A673 (cell line): Measurements from ENCODE around the gene NOL11. TPM values are rescaled to one million over a fixed set of nuclear protein-coding genes. Genes with fewer than 3 reads are reported as not detected.
A peak's percentile ranks its signal among the peaks of the same experiment; 100 is the strongest.

ENCODE experiments used
- Bru-seq: library from RNA; stranded (reverse); fragments of 400-500 nt; gene quantifications from one replicate; lab custom pipeline; 2021; lab: Mats Ljungman, UMichigan
- BruChase-seq, 2 experiments: library from RNA; stranded (reverse); fragments of 400-500 nt; gene quantifications; one replicate each; lab custom pipeline; 2021; lab: Mats Ljungman, UMichigan
- BruUV-seq: library from RNA; stranded (reverse); fragments of 400-500 nt; replicated peaks from 2 replicates; lab custom pipeline; 2021; lab: Mats Ljungman, UMichigan
- CTCF ChIA-PET: fragments of 300-600 bp; sonication (Branson Sonifier 250); formaldehyde crosslinking; loops from one replicate; lab custom pipeline; 2022; ENCODE audit warnings: antibody characterized with exemption; lab: Charles Lee
- POLR2A ChIA-PET: fragments of 300-600 bp; sonication (Branson Sonifier 250); formaldehyde crosslinking; loops from one replicate; lab custom pipeline; 2022; ENCODE audit warnings: antibody characterized with exemption; ENCODE audit not compliant: low non-redundant PET; lab: Charles Lee
- DNase-seq: peaks from one replicate; pipeline ENCODE4 v3.0.0-alpha.2; 2015; ENCODE audit warnings: low spot score
- H3K27ac ChIP-seq: fragments of 200-600 bp; sonication (generic); 2 replicates; pipeline ENCODE4 v1.5.1; 2016; ENCODE audit warnings: mixed run types, low read depth, mild to moderate bottlenecking, mixed read lengths, antibody characterized with exemption, low read length; ENCODE audit not compliant: poor library complexity, severe bottlenecking
- H3K27me3 ChIP-seq: fragments of 200-600 bp; sonication (generic); replicated peaks from 2 replicates; pipeline ENCODE4 v1.6.1; 2017; ENCODE audit warnings: mixed run types, low read depth, mild to moderate bottlenecking, mixed read lengths, antibody characterized with exemption, low read length; ENCODE audit not compliant: insufficient read depth, poor library complexity
- H3K36me3 ChIP-seq: fragments of 200-600 bp; sonication (generic); 2 replicates; pipeline ENCODE4 v1.6.1; 2016; ENCODE audit warnings: mixed run types, mild to moderate bottlenecking, mixed read lengths, antibody characterized with exemption, low read length; ENCODE audit not compliant: insufficient read depth, poor library complexity, severe bottlenecking
- H3K4me1 ChIP-seq: fragments of 200-600 bp; sonication (generic); 2 replicates; pipeline ENCODE4 v1.6.1; 2017; ENCODE audit warnings: mixed run types, mild to moderate bottlenecking, mixed read lengths, antibody characterized with exemption, low read length; ENCODE audit not compliant: insufficient read depth, poor library complexity, severe bottlenecking
- H3K4me3 ChIP-seq: fragments of 200-600 bp; sonication (generic); 2 replicates; pipeline ENCODE4 v1.5.1; 2016; ENCODE audit warnings: low read depth, mixed run types, mild to moderate bottlenecking, mixed read lengths, low read length; ENCODE audit not compliant: poor library complexity, severe bottlenecking
- H3K9me3 ChIP-seq: fragments of 200-600 bp; sonication (generic); 2 replicates; pipeline ENCODE4 v1.6.1; 2016; ENCODE audit warnings: mixed run types, low read depth, mild to moderate bottlenecking, mixed read lengths, antibody characterized with exemption, low read length; ENCODE audit not compliant: poor library complexity, severe bottlenecking
- CTCF ChIP-seq: fragments of 300-800, 200-600 bp; sonication (generic); conservative IDR thresholded peaks from 2 replicates; pipeline ENCODE4 v1.5.1; 2017; ENCODE audit warnings: low read depth, mild to moderate bottlenecking, antibody characterized with exemption, low read length, moderate library complexity, mixed read lengths
- EZH2 ChIP-seq: fragments of 200-600 bp; sonication (generic); IDR thresholded peaks from 2 replicates; pipeline ENCODE4 v1.6.1; 2017; ENCODE audit warnings: borderline replicate concordance, low read depth, mild to moderate bottlenecking, mixed read lengths, antibody characterized with exemption, low read length; ENCODE audit not compliant: poor library complexity, severe bottlenecking
- intact Hi-C: fragments of 100-400 bp; cut with micrococcal nuclease; formaldehyde crosslinking; loops from one replicate; pipeline ENCODE4 v1.10.0; 2022; ENCODE audit not compliant: unreplicated experiment
- long read RNA-seq: library from polyadenylated mRNA; stranded (forward); transcript quantifications from one replicate; pipeline ENCODE4 v2.0.0, GENCODE V29; 2022
- total RNA-seq: library from RNA; stranded (reverse); gene quantifications from 2 replicates; pipeline ENCODE4 v1.2.3, GENCODE V29; 2021

The NOL11 gene
- total RNA-seq: 99.7 and 105 TPM in 2 replicates
- Bru-seq, nascent RNA: percentile 94 among the genes with signal in this experiment
- BruChase-seq, experiment 1, labeled RNA remaining after a 2-hour chase: percentile 93 among the genes with signal in this experiment
- percentile 94 among the genes with signal in this experiment for BruChase-seq, experiment 2, labeled RNA remaining after a 6-hour chase
- long read RNA-seq, transcript NOL11-201 (18 exons, 2,947 nt): major isoform, 225 of 261 reads
- long read RNA-seq, partial matches to known transcripts: 11 of 261 reads
- long read RNA-seq, other reads (novel, unspliced or antisense): 25 of 261 reads

GRCh38 chr17:67717624-67718324 is at the start of gene NOL11:
TSS of gene NOL11 (plus strand) at chr17:67717936. CDS start at chr17:67717948, 12 bp downstream.
- peaks cover 5% of the 10 kb centered on the region for H3K9me3 ChIP-seq
- TSS peak; percentile 83 for BruUV-seq
- intact Hi-C loops: loop anchor here (5.0 kb wide), 1 partner anchor 110 kb away; the partner anchor contains the start of gene BPTF
- H3K27ac ChIP-seq: peak within 1 kb of the TSS; percentile 96
- H3K4me1 ChIP-seq: peaks cover 18% of the 10 kb centered on the region
- H3K36me3 ChIP-seq: peaks cover 31% of the 10 kb centered on the region
- H3K4me3 ChIP-seq: peak within 1 kb of the TSS; percentile 83
- peak; percentile 99 for DNase-seq
- TF ChIP-seq CTCF (peak; percentile 98), EZH2 (no peak)
- no peaks in the 10 kb centered on the region for H3K27me3 ChIP-seq
- CTCF ChIA-PET: interaction anchor here (0.6 to 1.0 kb wide), 3 partner anchors 21 to 343 kb away, joined by 3 to 9 read pairs (median 3); no protein-coding TSS in a partner anchor
- POLR2A ChIA-PET: interaction anchor here (0.6 to 0.8 kb wide), 3 partner anchors 74 to 276 kb away, joined by 5 to 11 read pairs (median 6); no protein-coding TSS in a partner anchor

- POLR2A ChIA-PET: no interaction called here
Measured at GRCh38 chr17:67671493-67671892, 46.2 kb upstream of the NOL11 start.

GRCh38 chr17:67672592-67673335 is 45.0 kb upstream of the NOL11 start:
- Histone ChIP-seq H3K27me3 (no peaks in the 10 kb centered on the region), H3K4me1 (no peaks in the 10 kb centered on the region), H3K27ac (no peak overlapping the region), H3K9me3 (no peaks in the 10 kb centered on the region), H3K4me3 (no peak overlapping the region), H3K36me3 (no peaks in the 10 kb centered on the region)
- POLR2A ChIA-PET: no interaction called here
- TF ChIP-seq CTCF (no peak), EZH2 (no peak)
- intact Hi-C loops: no loop called here
- BruUV-seq: no TSS peak
- CTCF ChIA-PET: no interaction called here
- DNase-seq: no peak

More at GRCh38 chr17:67671493-67671892, 46.2 kb upstream of the NOL11 start:
- Histone ChIP-seq H3K36me3 (no peaks in the 10 kb centered on the region), H3K27ac (no peak overlapping the region), H3K4me1 (no peaks in the 10 kb centered on the region), H3K9me3 (no peaks in the 10 kb centered on the region), H3K4me3 (no peak overlapping the region), H3K27me3 (no peaks in the 10 kb centered on the region)
- CTCF ChIA-PET: no interaction called here
- intact Hi-C loops: no loop called here
- BruUV-seq: no TSS peak
- DNase-seq: no peak
- no peak for TF ChIP-seq EZH2
